Measurements from ENCODE around the gene ZEB1. TPM values are rescaled to one million over a fixed set of nuclear protein-coding genes. Genes with fewer than 3 reads are reported as not detected.

ZEB1 gene
- total and polyA plus RNA-seq, 10 of the 15 experiments (the other 5 are each of a cell fraction or from before 2014, with no cell fraction given): 10.4 to 35.6 (median 24.5) TPM

- TF ChIP-seq SKIL (IDR thresholded peaks at IDR 0.05; ENCODE audit: low read depth, poor library complexity, severe bottlenecking) (no peak), MTA3 (IDR thresholded peaks at IDR 0.05; ENCODE audit: borderline replicate concordance, low read length) (no peak), SUPT20H (IDR thresholded peaks at IDR 0.05; ENCODE audit: borderline replicate concordance, control insufficient read depth, low read depth, low read length) (no peak)
- TF ChIP-seq, protein P1, sequence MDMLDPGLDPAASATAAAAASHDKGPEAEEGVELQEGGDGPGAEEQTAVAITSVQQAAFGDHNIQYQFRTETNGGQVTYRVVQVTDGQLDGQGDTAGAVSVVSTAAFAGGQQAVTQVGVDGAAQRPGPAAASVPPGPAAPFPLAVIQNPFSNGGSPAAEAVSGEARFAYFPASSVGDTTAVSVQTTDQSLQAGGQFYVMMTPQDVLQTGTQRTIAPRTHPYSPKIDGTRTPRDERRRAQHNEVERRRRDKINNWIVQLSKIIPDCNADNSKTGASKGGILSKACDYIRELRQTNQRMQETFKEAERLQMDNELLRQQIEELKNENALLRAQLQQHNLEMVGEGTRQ (IDR thresholded peaks at IDR 0.05; ENCODE audit: borderline replicate concordance, low read depth, low read length): no peak
Measured at GRCh38 chr10:31536302-31536701, 217.3 kb downstream of the ZEB1 start (continued).

GRCh38 chr10:31549896-31550295, 230.9 kb downstream of the ZEB1 start:
- ATAC-seq: no peak
- H3K36me3 ChIP-seq (ENCODE audit: control insufficient read depth in 2 of 2, insufficient read depth in 2 of 2, low read length in 1 of 2): no peaks in the 10 kb centered on the region
- no peak for FAIRE-seq
- H3K4me1 ChIP-seq (ENCODE audit: control insufficient read depth, insufficient read depth, low read length): no peaks in the 10 kb centered on the region
- RAD21 ChIA-PET (ENCODE audit: unreplicated experiment): no interaction called here
- CTCF ChIA-PET: no interaction called here
- POLR2A ChIA-PET: no interaction called here
- no peaks in the 10 kb centered on the region for H3K27me3 ChIP-seq (replicated peaks in 1 of 2; ENCODE audit: control insufficient read depth in 2 of 2, insufficient read depth in 2 of 2, low read length in 1 of 2)
- in situ Hi-C loops (cut with MboI) (no loop called here), intact Hi-C loops (cut with micrococcal nuclease; ENCODE audit: unreplicated experiment) (no loop called here)
- no TSS peak for BruUV-seq (replicated peaks)
- H3K79me2 ChIP-seq (ENCODE audit: control insufficient read depth, insufficient read depth, low read length): no peaks in the 10 kb centered on the region
- H3K9ac ChIP-seq (ENCODE audit: control insufficient read depth, insufficient read depth, low read length): no peak overlapping the region
- peaks cover 6% of the 10 kb centered on the region for H3K9me3 ChIP-seq (replicated peaks; ENCODE audit: control insufficient read depth, insufficient read depth, low read length)
- no peak overlapping the region for H3K4me3 ChIP-seq
- DNase-seq (ENCODE audit: low read depth, low spot score): no peak
- 20% methylated on average over 2 of the region's 2 CpGs for whole genome bisulfite sequencing (ENCODE audit: insufficient coverage, insufficient replicate concordance, low lambda C conversion rate, missing lambda C conversion rate)
- SMC1A ChIA-PET (ENCODE audit: uncharacterized antibody, unreplicated experiment): interaction anchor here (0.9 kb wide), 1 partner anchor 22 kb away, joined by 3 read pairs; no protein-coding TSS in a partner anchor
- H3K4me2 ChIP-seq (ENCODE audit: control insufficient read depth, insufficient read depth): no peak overlapping the region
- H3K27ac ChIP-seq (ENCODE audit: control insufficient read depth, insufficient read depth): no peak overlapping the region
- no peaks in the 10 kb centered on the region for H4K20me1 ChIP-seq (ENCODE audit: control insufficient read depth, insufficient read depth)
- H2AFZ ChIP-seq (ENCODE audit: control insufficient read depth, low read depth, low read length): no peak overlapping the region
- TF ChIP-seq EGR1 (IDR thresholded peaks at IDR 0.05; ENCODE audit: borderline replicate concordance in 1 of 2, low read depth in 2 of 2, low read length in 2 of 2) (no peak), SIX5 (IDR thresholded peaks at IDR 0.05; ENCODE audit: low read depth, low read length, severe bottlenecking) (no peak), MTA3 (IDR thresholded peaks at IDR 0.05; ENCODE audit: borderline replicate concordance, low read length) (no peak), NFYA (IDR thresholded peaks at IDR 0.05; ENCODE audit: borderline replicate concordance, low read depth, low read length) (no peak), TAF1 (IDR thresholded peaks at IDR 0.05; ENCODE audit: borderline replicate concordance, low read depth, low read length) (no peak), KLF5 (IDR thresholded peaks at IDR 0.05; ENCODE audit: partially characterized antibody) (no peak), SP1 (IDR thresholded peaks at IDR 0.05; ENCODE audit: low read depth, low read length) (no peak), ESRRA (IDR thresholded peaks at IDR 0.05; ENCODE audit: low read length) (no peak), ZNF207 (IDR thresholded peaks at IDR 0.05; ENCODE audit: borderline replicate concordance) (no peak), JUND (IDR thresholded peaks at IDR 0.05; ENCODE audit: low read depth, low read length) (no peak), BHLHE40 (IDR thresholded peaks at IDR 0.05; ENCODE audit: borderline replicate concordance in 1 of 2, low read depth in 2 of 2, low read length in 1 of 2) (no peak)
- TF ChIP-seq, protein P2, sequence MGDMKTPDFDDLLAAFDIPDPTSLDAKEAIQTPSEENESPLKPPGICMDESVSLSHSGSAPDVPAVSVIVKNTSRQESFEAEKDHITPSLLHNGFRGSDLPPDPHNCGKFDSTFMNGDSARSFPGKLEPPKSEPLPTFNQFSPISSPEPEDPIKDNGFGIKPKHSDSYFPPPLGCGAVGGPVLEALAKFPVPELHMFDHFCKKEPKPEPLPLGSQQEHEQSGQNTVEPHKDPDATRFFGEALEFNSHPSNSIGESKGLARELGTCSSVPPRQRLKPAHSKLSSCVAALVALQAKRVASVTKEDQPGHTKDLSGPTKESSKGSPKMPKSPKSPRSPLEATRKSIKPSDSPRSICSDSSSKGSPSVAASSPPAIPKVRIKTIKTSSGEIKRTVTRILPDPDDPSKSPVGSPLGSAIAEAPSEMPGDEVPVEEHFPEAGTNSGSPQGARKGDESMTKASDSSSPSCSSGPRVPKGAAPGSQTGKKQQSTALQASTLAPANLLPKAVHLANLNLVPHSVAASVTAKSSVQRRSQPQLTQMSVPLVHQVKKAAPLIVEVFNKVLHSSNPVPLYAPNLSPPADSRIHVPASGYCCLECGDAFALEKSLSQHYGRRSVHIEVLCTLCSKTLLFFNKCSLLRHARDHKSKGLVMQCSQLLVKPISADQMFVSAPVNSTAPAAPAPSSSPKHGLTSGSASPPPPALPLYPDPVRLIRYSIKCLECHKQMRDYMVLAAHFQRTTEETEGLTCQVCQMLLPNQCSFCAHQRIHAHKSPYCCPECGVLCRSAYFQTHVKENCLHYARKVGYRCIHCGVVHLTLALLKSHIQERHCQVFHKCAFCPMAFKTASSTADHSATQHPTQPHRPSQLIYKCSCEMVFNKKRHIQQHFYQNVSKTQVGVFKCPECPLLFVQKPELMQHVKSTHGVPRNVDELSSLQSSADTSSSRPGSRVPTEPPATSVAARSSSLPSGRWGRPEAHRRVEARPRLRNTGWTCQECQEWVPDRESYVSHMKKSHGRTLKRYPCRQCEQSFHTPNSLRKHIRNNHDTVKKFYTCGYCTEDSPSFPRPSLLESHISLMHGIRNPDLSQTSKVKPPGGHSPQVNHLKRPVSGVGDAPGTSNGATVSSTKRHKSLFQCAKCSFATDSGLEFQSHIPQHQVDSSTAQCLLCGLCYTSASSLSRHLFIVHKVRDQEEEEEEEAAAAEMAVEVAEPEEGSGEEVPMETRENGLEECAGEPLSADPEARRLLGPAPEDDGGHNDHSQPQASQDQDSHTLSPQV (IDR thresholded peaks at IDR 0.05): no peak
